GM19452 (cell line): Measurements from ENCODE around the gene PSG7.
"Not testable (repeated sequence)": the region's sequence is repeated elsewhere in the genome, so short reads cannot be mapped to it uniquely, and the experiment has no call there.

Experiments
- ATAC-seq: cut with Tn5 transposase; IDR thresholded peaks from one replicate; pipeline ENCODE4 v1.9.1; 2021; ENCODE audit not compliant: unreplicated experiment

The PSG7 gene

DNA sequence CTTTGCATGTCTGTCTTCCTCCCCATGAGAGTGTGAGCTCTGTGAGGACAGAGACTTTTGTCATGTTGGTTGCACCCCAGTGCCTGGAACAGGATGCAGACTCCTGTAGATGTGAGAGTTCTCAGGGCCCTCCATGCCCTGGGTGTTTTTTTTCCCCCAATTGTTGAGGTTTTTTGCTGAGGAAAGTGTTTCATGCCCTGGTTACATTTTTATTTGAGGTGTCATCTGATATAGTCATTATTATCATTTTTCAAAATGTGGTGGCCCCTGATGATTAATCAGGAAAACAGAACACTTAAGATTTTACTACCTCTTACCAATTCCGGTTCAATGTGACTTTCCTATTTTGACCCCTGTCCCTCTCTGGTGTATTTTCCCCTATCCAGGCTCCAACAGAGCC, 20.1 kb downstream of the PSG7 start:
- ATAC-seq, result not testable (repeated sequence)

GRCh38 chr19:42913516-42913915, 23.5 kb downstream of the PSG7 start:
- not testable (repeated sequence) for ATAC-seq

GRCh38 chr19:42912941-42913340, 24.1 kb downstream of the PSG7 start:
- ATAC-seq, result not testable (repeated sequence)

- ATAC-seq, result not testable (repeated sequence)
Observed at GRCh38 chr19:42911731-42912130, 25.3 kb downstream of the PSG7 start.

DNA sequence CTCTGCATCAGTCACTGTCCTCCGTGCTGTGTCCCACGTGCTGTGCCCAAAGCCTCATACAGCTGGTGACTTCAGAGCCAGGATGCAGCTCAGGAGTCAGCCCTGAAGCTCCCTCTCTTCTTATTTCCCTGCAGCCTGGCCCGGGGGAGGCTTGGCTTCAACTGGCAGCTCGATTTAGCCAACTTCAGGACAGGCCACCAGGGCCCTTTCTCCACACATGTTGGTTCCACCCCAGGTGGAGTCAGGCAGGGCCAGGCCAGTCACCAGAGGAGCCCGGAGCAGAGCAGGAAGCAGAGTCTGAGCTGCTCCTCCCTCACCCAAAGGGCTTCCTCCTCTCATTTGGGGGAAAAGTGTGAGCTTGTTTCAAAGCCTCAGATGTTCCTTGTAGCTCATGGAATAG, 30.8 kb downstream of the PSG7 start:
- not testable (repeated sequence) for ATAC-seq

GRCh38 chr19:42900561-42900960, 36.4 kb downstream of the PSG7 start:
- not testable (repeated sequence) for ATAC-seq

DNA sequence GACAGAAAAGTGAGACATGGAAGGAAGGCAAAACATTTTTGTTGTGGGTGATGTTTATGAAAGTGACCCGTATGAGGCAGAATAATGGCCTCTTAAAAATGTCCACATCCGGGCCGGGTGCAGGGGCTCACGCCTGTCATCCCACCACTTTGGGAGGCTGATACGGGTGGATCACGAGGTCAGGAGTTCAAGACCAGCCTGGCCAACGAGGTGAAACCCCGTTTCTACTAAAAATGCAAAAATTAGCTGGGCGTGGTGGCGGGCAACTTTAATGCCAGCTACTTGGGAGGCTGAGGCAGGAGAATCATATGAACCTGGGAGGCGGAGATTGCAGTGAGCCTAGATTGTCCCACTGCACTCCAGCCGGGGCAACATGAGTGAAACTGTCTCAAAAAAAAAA, 37.3 kb downstream of the PSG7 start:
- not testable (repeated sequence) for ATAC-seq

- not testable (repeated sequence) for ATAC-seq
Observed at GRCh38 chr19:42899110-42899509, 37.9 kb downstream of the PSG7 start.

- ATAC-seq, result not testable (repeated sequence)
Observed at GRCh38 chr19:42898656-42899055, 38.4 kb downstream of the PSG7 start.

GRCh38 chr19:42897729-42898128, 39.3 kb downstream of the PSG7 start:
- not testable (repeated sequence) for ATAC-seq

DNA sequence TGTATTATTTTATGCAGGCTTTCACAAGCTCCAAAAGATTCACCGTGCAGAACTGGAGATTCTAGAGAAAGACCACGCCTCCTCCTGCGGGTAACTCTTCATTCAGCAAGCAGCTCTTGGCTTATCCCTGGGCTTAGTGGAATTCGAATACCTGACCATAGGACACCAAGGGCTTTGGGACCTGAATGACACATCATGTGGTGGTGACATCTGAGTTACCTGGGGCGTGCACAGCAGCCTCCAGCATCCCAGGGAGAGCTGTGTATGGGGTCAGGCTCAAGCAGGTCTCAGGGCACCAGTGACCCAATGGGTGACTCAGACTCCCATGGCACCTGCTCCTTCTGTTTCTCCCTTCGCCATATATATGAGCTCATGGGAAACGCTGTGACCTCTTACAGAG, 46.6 kb downstream of the PSG7 start:
- ATAC-seq, result not testable (repeated sequence)

DNA sequence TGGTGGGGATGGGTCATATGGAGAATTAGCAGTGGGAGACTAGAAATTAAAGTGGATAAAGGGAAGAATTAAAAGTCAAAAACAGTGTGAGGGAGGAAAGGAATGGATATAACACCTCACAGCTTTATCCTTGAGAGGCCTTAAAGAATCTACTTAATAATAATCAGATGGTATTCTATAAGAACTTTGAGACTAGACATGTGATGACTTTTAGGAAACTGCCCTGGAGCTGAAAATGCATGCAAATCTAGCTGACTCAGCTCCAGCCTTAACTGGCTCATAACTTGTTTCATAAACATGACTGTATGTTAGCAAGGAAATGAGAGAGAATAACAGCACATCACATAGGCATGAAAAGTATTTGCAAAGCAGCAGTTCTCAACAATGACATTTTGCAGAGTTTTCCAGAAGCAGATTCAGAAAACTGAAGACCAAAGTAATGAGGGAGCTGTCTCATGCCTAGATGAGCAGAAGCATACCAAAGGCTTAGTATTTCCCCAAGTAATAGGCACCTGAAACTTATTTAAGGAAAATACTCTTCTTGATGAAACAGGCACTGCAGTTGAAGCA, 49.0 kb downstream of the PSG7 start:
- not testable (repeated sequence) for ATAC-seq

DNA sequence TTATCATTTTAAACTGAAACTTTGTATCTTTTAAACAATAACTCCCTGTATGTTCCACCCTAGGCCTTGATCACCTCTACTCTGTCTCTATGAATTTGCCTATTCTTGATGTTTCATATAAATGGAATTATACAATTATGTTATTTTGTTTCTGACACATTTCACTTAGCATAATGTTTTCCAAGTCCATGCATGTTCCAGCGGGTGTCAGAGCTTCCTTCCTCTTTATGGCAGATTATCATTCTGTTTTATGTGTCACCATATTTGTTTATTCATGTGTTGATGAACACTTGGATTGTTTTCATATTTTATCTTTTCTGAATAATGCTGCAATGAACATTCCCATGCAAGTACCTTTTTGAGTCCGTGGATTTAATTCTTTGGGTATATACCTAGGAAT, 54.3 kb downstream of the PSG7 start:
- ATAC-seq, result not testable (repeated sequence)

DNA sequence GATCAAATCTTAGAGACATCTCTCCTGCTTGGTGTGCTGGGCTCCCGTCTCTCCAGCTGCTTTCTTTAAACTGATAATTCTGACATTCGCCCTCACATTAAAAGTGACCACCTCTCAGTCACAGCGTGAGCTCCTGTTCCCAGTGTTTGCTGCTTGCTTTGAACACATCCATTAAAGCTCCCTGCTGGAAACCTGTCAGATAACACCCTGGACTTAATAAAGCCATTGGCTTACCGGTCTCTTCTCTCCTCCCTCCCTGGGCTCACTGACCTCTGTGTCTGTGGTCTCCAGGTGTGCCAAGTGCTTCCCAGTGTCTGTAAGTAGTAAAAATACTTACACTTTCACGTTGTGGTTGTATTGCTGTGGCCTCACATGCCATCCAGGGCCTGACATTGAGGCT, 55.0 kb downstream of the PSG7 start:
- not testable (repeated sequence) for ATAC-seq

GRCh38 chr19:42881279-42881678, 55.7 kb downstream of the PSG7 start:
- not testable (repeated sequence) for ATAC-seq

- ATAC-seq, result not testable (repeated sequence)
Observed at GRCh38 chr19:42880621-42881020, 56.4 kb downstream of the PSG7 start.

- no peak for ATAC-seq
Observed at GRCh38 chr19:42879613-42880012, 57.4 kb downstream of the PSG7 start, which contains the start of gene PSG1. TSS of gene PSG1 (minus strand) at chr19:42879713. CDS start at chr19:42879581, 132 bp downstream.

DNA sequence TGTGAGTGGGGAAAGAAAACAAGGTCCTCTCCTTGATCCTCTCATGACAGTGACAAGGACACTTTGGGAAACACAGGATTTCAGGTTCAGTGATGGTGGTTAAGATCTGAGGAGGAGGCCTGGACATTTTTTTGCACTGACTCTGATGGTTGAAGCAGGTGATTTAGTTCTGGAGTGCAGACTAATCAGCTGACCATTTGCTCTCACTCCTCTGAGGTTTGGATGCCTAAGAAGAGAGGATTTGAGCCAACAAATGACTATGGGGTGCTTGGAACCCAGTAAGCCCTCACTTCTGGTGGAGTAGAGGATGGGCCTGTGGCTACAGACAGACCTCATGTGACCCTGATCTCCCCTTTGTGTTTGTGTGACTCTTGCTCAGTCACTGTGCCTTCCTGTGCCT, 60.4 kb downstream of the PSG7 start:
- not testable (repeated sequence) for ATAC-seq

DNA sequence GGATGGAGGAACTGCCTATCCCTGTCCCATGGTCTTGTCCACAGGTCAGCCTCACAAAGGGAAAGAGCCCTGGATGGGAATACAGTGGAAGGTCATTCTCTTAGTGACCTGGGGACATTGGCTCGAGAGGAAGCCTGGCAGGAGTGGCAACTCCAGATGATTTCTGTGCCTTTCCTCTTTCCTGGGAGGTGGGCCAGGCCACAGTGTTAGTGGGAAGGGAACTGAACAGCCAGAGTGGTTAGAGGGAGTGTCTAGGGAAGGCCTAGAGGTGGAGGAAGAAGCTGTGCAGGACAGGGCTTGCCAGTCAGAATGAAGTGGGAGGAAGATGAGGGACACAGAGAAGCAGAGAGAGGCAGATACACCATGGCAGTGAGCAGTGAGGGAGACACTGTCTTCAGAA, 61.1 kb downstream of the PSG7 start:
- ATAC-seq, result not testable (repeated sequence)

DNA sequence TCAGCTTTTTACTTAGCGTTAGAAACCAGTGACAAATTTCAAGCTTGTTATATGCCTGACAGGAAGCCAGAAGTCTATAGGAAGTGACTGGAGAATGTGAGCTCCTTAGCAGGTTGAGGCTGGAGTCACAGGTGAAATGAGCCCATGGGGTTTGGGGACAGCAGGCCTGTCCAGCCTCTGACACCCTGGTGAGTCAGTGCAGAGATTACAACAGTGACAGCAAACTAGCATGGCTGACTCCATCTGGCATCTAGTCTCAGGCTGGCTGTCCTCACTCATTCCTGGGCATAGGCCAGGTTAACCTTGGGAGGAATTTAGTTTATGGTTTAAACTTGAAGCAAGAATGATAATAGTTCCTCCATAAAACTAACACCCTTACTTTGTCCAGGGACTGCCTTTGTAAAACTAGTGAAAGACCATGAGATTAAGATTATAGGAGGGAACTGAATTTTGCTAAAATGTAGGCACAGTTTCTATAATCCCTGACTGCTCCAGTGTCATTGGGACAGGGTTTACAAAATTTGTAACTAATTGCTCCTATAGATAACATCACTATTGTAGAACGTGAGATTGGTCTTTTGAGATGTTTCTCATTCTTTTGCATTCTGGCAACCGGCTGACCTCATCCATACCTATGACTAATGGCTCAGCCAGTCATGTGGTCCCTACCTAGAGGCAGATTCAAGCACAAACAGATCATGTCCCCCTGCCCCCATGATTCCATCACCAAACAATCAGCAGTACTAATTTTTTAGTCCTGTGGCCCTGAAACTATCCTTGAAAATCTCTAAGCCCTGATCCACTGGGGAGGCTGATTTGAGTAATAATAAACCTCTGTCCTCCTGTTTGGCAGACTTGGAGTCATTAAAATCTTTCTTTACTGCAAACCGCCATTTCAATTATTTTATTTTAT, 61.9 kb downstream of the PSG7 start:
- not testable (repeated sequence) for ATAC-seq

- not testable (repeated sequence) for ATAC-seq
Observed at GRCh38 chr19:42874136-42874535, 62.9 kb downstream of the PSG7 start.
